Smooth muscle cell (in vitro differentiated cells): ENCODE data around the gene SPINK14. TPM values are rescaled to one million over a fixed set of nuclear protein-coding genes. Genes with fewer than 3 reads are reported as not detected.

Experiments used
- DNase-seq: peaks from one replicate; lab custom pipeline; 2025; ENCODE audit not compliant: unreplicated experiment; lab: John Stamatoyannopoulos, UW
- H2AFZ ChIP-seq: fragments of 200-600 bp; sonication (generic); 2 replicates; pipeline ENCODE4 v1.6.0; 2016; ENCODE audit warnings: antibody characterized with exemption, low read depth, mild to moderate bottlenecking
- H3F3A ChIP-seq: fragments of 200-600 bp; sonication (generic); 2 replicates; pipeline ENCODE4 v1.6.0; 2017; ENCODE audit warnings: antibody characterized with exemption, low read depth
- H3K27ac ChIP-seq: fragments of 200-600 bp; sonication (generic); 2 replicates; pipeline ENCODE4 v1.5.1; 2016; ENCODE audit warnings: low read depth, mild to moderate bottlenecking
- H3K27me3 ChIP-seq: fragments of 200-600 bp; sonication (generic); 2 replicates; pipeline ENCODE4 v1.6.1; 2016; ENCODE audit warnings: low read depth, mild to moderate bottlenecking
- H3K36me3 ChIP-seq: fragments of 200-600 bp; sonication (generic); 2 replicates; pipeline ENCODE4 v1.5.1; 2016; ENCODE audit warnings: low read depth
- H3K4me1 ChIP-seq: fragments of 200-600 bp; sonication (generic); 2 replicates; pipeline ENCODE4 v1.5.1; 2016; ENCODE audit warnings: low read depth
- H3K4me2 ChIP-seq: fragments of 200-600 bp; sonication (generic); 2 replicates; pipeline ENCODE4 v1.6.0; 2016; ENCODE audit warnings: mild to moderate bottlenecking
- H3K4me3 ChIP-seq: fragments of 200-600 bp; sonication (generic); 2 replicates; pipeline ENCODE4 v1.5.1; 2016; ENCODE audit warnings: mild to moderate bottlenecking
- H3K79me2 ChIP-seq: fragments of 200-600 bp; sonication (generic); 2 replicates; pipeline ENCODE4 v1.6.0; 2016; ENCODE audit warnings: low read depth, mild to moderate bottlenecking
- H3K9ac ChIP-seq: fragments of 200-600 bp; sonication (generic); 2 replicates; pipeline ENCODE4 v1.6.0; 2016; ENCODE audit warnings: low read depth
- H3K9me3 ChIP-seq: fragments of 200-600 bp; sonication (generic); replicated peaks from 2 replicates; pipeline ENCODE4 v1.5.1; 2016; ENCODE audit warnings: low read depth
- H4K20me1 ChIP-seq: fragments of 200-600 bp; sonication (generic); 2 replicates; pipeline ENCODE4 v1.6.0; 2016; ENCODE audit warnings: low read depth
- CTCF ChIP-seq: fragments of 200-600 bp; sonication (generic); IDR thresholded peaks from 2 replicates; pipeline ENCODE4 v1.5.1; 2017; ENCODE audit warnings: borderline replicate concordance, mild to moderate bottlenecking, antibody characterized with exemption; ENCODE audit not compliant: insufficient read depth, poor library complexity, severe bottlenecking
- WGBS: methylation state at CpG from one replicate; pipeline ENCODE4 v1.1.7; 2016; ENCODE audit warnings: low lambda C conversion rate; 5-methylcytosine and 5-hydroxymethylcytosine counted together
- polyA plus RNA-seq: library from polyadenylated mRNA; unstranded; fragments of >200 nt; fragmentation: Nextera tagmentation; extraction: Ambion mirVana; gene quantifications from 2 replicates; pipeline ENCODE4 v1.2.1, GENCODE V29; 2016
- total RNA-seq: library from RNA; depleted of rRNA; stranded (reverse); fragments of >200 nt; gene quantifications from 2 replicates; pipeline ENCODE4 v1.2.3, GENCODE V29; 2014

The SPINK14 gene
- total and polyA plus RNA-seq, 2 experiments from 2014 or later: not detected

GRCh38 chr5:148206620-148207019 is 38.3 kb downstream of the SPINK14 start:
- no peak overlapping the region for H2AFZ ChIP-seq
- H3K27ac ChIP-seq: no peak overlapping the region
- no peaks in the 10 kb centered on the region for H3F3A ChIP-seq
- no peak overlapping the region for H3K4me2 ChIP-seq
- no peaks in the 10 kb centered on the region for H3K4me1 ChIP-seq
- H3K79me2 ChIP-seq: no peaks in the 10 kb centered on the region
- DNase-seq: no peak
- H3K27me3 ChIP-seq: no peaks in the 10 kb centered on the region
- H3K4me3 ChIP-seq: no peak overlapping the region
- no peaks in the 10 kb centered on the region for H4K20me1 ChIP-seq
- WGBS: 95% methylated on average over 1 of the region's 1 CpG
- H3K36me3 ChIP-seq: no peaks in the 10 kb centered on the region
- no peak overlapping the region for H3K9ac ChIP-seq
- no peaks in the 10 kb centered on the region for H3K9me3 ChIP-seq
- TF ChIP-seq CTCF: no peak

- no peaks in the 10 kb centered on the region for H3K9me3 ChIP-seq
- no peak overlapping the region for H2AFZ ChIP-seq
- H3K4me1 ChIP-seq: no peaks in the 10 kb centered on the region
- no peak overlapping the region for H3K27ac ChIP-seq
- DNase-seq: no peak
- TF ChIP-seq CTCF: no peak
- H3K4me3 ChIP-seq: no peak overlapping the region
- H3K79me2 ChIP-seq: no peaks in the 10 kb centered on the region
- H3K36me3 ChIP-seq: no peaks in the 10 kb centered on the region
- no peak overlapping the region for H3K4me2 ChIP-seq
- H3K27me3 ChIP-seq: no peaks in the 10 kb centered on the region
- no peaks in the 10 kb centered on the region for H3F3A ChIP-seq
- no peaks in the 10 kb centered on the region for H4K20me1 ChIP-seq
- H3K9ac ChIP-seq: no peak overlapping the region
Observed at GRCh38 chr5:148208226-148208625, 39.9 kb downstream of the SPINK14 start.

- Histone ChIP-seq H3F3A (no peaks in the 10 kb centered on the region), H3K27ac (no peak overlapping the region)
- WGBS: 63% methylated on average over 3 of the region's 3 CpGs
Observed at GRCh38 chr5:148209151-148209770, 40.9 kb downstream of the SPINK14 start.

More at GRCh38 chr5:148209151-148209770, 40.9 kb downstream of the SPINK14 start:
- Histone ChIP-seq H3K4me2 (no peak overlapping the region), H4K20me1 (no peaks in the 10 kb centered on the region), H3K36me3 (no peaks in the 10 kb centered on the region), H3K4me3 (no peak overlapping the region), H3K27me3 (no peaks in the 10 kb centered on the region), H2AFZ (no peak overlapping the region), H3K9me3 (no peaks in the 10 kb centered on the region), H3K4me1 (no peaks in the 10 kb centered on the region), H3K9ac (no peak overlapping the region), H3K79me2 (no peaks in the 10 kb centered on the region)
- no peak for DNase-seq
- no peak for TF ChIP-seq CTCF
